ENCODE measurements around the gene KRTAP17-1. TPM values are rescaled to one million over a fixed set of nuclear protein-coding genes. Genes with fewer than 3 reads are reported as not detected.

KRTAP17-1 gene
- total RNA-seq, 1 donor from 2014 or later = not detected

- no peaks in the 10 kb centered on the region for H3K9me3 Mint-ChIP-seq
- no peaks in the 10 kb centered on the region for H3K27me3 Mint-ChIP-seq
- TF ChIP-seq, protein P1, sequence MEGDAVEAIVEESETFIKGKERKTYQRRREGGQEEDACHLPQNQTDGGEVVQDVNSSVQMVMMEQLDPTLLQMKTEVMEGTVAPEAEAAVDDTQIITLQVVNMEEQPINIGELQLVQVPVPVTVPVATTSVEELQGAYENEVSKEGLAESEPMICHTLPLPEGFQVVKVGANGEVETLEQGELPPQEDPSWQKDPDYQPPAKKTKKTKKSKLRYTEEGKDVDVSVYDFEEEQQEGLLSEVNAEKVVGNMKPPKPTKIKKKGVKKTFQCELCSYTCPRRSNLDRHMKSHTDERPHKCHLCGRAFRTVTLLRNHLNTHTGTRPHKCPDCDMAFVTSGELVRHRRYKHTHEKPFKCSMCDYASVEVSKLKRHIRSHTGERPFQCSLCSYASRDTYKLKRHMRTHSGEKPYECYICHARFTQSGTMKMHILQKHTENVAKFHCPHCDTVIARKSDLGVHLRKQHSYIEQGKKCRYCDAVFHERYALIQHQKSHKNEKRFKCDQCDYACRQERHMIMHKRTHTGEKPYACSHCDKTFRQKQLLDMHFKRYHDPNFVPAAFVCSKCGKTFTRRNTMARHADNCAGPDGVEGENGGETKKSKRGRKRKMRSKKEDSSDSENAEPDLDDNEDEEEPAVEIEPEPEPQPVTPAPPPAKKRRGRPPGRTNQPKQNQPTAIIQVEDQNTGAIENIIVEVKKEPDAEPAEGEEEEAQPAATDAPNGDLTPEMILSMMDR (conservative IDR thresholded peaks at IDR 0.05) = no peak
- peak overlapping the region; percentile 2 for H3K27ac Mint-ChIP-seq
- H3K4me1 Mint-ChIP-seq (ENCODE audit: unreplicated experiment) = peaks cover 14% of the 10 kb centered on the region
- no peaks in the 10 kb centered on the region for H3K36me3 Mint-ChIP-seq
- peak overlapping the region; percentile 39 for H3K4me3 Mint-ChIP-seq
- no peak for DNase-seq (ENCODE audit: extremely low spot score, unreplicated experiment)
These were observed 19.1 kb upstream of the KRTAP17-1 start for GRCh38 chr17:41334385-41335305.

GRCh38 chr17:41333836-41334235, 18.3 kb upstream of the KRTAP17-1 start:
- no peaks in the 10 kb centered on the region for H3K27me3 Mint-ChIP-seq
- no peak for DNase-seq (ENCODE audit: extremely low spot score, unreplicated experiment)
- H3K36me3 Mint-ChIP-seq = no peaks in the 10 kb centered on the region
- no peak overlapping the region for H3K4me3 Mint-ChIP-seq
- H3K4me1 Mint-ChIP-seq (ENCODE audit: unreplicated experiment) = peaks cover 8% of the 10 kb centered on the region
- no peaks in the 10 kb centered on the region for H3K9me3 Mint-ChIP-seq
- H3K27ac Mint-ChIP-seq = peak overlapping the region; percentile 2
- TF ChIP-seq, protein P1 (conservative IDR thresholded peaks at IDR 0.05) = no peak

DNA sequence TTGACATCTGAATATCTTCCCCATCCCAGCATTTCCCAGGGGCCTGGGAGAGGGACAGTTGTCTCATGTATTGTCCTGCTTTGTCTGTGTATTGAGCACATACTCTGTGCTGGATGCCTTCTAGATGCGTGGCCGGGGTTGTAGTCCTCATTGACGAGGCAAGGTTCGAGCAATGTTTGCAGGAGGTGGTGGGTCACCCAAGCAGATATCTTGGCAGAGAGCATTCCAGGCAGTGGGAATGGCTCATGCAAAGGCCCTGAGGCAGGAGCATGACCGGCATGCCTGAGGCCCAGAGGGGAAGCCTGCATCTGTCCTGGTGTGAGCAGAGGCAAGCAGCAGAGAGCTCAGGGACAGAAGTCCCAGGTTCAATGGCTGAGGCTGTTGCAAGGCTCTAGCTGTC, 17.6 kb upstream of the KRTAP17-1 start:
- Mint-ChIP-seq H3K27ac (no peak overlapping the region), H3K27me3 (no peaks in the 10 kb centered on the region), H3K36me3 (no peaks in the 10 kb centered on the region), H3K9me3 (no peaks in the 10 kb centered on the region), H3K4me1 (ENCODE audit: unreplicated experiment) (peaks cover 8% of the 10 kb centered on the region), H3K4me3 (no peak overlapping the region)
- TF ChIP-seq, protein P1 (conservative IDR thresholded peaks at IDR 0.05) = no peak
- no peak for DNase-seq (ENCODE audit: extremely low spot score, unreplicated experiment)

- Mint-ChIP-seq H3K4me3 (no peak overlapping the region), H3K4me1 (ENCODE audit: unreplicated experiment) (peaks cover 8% of the 10 kb centered on the region), H3K36me3 (no peaks in the 10 kb centered on the region), H3K9me3 (no peaks in the 10 kb centered on the region), H3K27me3 (no peaks in the 10 kb centered on the region), H3K27ac (no peak overlapping the region)
- DNase-seq (ENCODE audit: extremely low spot score, unreplicated experiment) = no peak
- TF ChIP-seq, protein P1 (conservative IDR thresholded peaks at IDR 0.05) = no peak
These were observed 16.7 kb upstream of the KRTAP17-1 start for GRCh38 chr17:41332239-41332638.

GRCh38 chr17:41331606-41332005, 16.1 kb upstream of the KRTAP17-1 start:
- Mint-ChIP-seq H3K4me1 (ENCODE audit: unreplicated experiment) (peaks cover 8% of the 10 kb centered on the region), H3K27me3 (no peaks in the 10 kb centered on the region), H3K36me3 (no peaks in the 10 kb centered on the region), H3K9me3 (no peaks in the 10 kb centered on the region), H3K27ac (no peak overlapping the region), H3K4me3 (no peak overlapping the region)
- no peak for DNase-seq (ENCODE audit: extremely low spot score, unreplicated experiment)
- TF ChIP-seq, protein P1 (conservative IDR thresholded peaks at IDR 0.05) = no peak

All from type B pancreatic cell (in vitro differentiated cells).